NCI-H524 treated with DMSO at 0.1 percent for 48 hours (cell line): ENCODE data around the gene PHLPP1.

Source experiments
- DNase-seq: peaks from one replicate; lab custom pipeline; 2025; lab: John Stamatoyannopoulos, UW

PHLPP1 gene

GRCh38 chr18:62772860-62773584 is 57.7 kb downstream of the PHLPP1 start:
- no peak for DNase-seq

DNA sequence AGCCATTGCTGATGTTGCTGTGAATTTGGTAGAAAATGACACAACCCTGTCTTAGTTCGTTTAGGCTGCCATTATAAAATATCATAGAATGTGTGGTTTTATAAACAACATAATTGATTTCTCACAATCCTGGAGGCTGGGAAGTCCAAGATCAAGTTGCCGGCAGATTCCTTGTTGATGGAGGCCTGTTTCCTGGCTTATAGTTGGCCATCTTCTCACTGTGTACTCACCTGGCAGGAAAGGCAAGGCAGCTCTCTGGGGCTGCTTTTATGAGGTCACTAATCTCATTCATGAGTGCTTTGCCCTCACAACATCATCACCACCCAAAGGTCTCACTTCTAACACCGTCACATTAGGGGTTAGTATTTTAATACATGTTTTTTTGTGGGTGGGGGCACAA is 58.4 kb downstream of the PHLPP1 start:
- DNase-seq: no peak

- no peak for DNase-seq
Observed at GRCh38 chr18:62776024-62776570, 60.8 kb downstream of the PHLPP1 start.

GRCh38 chr18:62777814-62778213 is 62.5 kb downstream of the PHLPP1 start:
- DNase-seq: no peak

DNA sequence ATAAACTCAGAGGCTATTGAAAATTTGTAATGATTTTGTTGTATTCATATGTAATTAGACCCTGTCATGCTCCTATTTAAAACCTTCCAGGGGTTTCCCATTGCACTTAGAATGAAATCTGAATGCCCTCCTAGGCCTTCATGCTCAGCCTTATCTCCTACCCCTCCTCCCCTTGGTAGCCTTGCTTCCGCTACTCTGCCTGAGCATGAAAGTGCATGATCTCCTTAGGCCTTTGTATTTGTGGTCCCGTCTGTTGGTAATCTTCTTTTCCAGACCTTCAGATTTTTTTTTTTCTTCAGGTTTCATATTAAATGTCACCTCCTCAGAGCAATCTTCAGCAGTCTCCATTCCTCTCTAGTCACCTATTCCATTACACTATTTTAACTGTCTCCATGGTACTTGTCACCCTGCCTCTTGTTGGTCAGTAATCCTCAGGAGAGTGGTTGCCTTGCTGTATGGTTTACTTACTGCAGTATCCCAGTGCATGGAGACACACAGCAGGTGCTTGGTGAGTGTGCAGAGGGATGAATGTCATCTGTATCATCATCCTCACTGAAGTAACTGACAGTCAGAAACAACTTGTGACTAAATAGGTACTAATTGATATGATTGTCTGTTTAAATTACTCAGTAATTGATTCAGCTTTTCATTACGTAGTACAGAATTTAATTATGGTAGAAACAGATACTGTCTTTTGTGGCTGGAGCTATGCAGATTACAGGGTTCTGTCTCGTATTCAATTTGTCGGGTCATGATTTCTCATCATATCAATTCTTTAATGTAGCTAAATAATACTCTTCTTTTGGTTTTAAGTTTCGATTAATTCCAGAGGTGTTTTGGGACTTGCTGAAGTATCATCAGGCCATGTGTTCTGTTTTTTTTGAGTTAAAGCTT is 63.9 kb downstream of the PHLPP1 start:
- DNase-seq: no peak

DNA sequence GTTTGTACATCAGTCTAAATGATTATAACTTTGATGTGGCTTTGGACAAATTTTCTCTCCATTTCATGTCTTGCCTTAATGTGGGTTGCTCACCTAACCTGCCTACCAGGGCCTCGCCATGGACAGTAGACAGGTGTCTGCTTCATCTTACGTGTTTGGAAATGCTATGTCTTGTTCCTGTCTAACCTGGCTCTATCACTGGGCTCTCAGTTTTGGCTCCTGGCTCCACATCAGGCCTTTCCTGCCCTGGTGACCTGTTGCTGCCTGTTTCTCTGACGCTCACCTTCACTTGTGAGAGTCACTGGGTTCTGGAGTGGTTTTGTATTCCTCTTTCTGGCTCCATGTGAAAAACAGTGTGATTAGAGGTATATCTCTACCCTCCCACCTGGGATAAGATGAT is 65.9 kb downstream of the PHLPP1 start:
- no peak for DNase-seq

DNA sequence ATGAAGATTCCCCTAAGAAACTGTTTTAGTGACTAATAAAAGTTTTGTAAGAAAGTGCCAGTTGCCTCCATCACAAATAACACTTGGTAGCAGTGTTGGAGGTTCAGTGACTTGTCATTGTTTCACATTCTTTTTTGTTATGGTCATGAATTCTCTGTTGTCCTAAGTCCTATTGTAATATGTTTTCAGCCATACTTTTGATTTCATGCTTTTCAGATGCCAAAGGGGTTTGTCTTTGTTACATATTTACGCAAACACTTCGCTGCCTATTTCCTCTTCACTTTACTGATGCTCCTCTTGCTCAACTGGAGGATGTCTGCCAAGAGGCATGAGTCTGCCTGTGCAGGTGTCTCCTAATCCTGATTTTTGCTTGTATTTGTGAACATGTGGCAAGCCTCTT is 66.6 kb downstream of the PHLPP1 start:
- DNase-seq: no peak

GRCh38 chr18:62784338-62784965 is 69.1 kb downstream of the PHLPP1 start:
- DNase-seq: no peak

- no peak for DNase-seq
Observed at GRCh38 chr18:62784966-62785413, 69.6 kb downstream of the PHLPP1 start.

GRCh38 chr18:62786689-62787088 is 71.3 kb downstream of the PHLPP1 start:
- DNase-seq: no peak

DNA sequence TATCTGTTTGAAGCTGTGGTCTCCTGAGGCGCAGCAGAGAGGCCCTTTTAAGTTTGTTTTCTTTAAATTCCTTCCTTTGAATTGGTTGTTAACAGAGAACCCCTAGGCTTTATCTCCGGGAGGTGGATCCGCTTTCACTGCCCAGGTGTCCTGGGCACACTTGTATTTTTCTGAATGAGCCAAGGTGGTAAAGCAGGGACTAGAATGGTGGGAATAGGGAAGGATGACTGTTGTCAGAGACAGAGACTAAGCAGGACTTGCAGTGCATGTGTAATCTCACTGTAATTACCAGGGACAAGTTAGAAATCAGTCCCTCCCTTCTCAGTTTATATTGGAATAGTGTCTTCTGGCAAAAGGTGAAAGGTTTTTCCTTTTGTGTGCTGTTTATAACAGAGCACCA is 72.8 kb downstream of the PHLPP1 start:
- no peak for DNase-seq

DNA sequence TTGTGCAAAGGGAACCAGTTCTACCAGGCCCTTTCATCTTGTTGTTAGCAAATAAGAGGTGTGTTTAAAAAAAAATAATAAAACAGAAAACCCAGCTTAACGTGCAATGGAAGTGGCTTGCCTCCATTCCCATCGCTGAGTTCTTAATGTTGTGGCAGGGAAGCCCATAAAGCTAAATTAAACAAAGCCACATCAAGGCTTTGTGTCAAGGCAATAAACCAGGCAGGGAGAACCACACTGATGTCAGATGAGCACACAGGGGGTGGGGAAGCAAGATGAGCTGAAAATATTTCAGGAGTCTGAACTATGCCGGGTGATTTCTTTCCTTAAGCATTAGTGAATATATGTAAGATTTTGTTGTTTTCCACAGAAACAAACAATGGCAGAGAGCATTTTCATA is 73.5 kb downstream of the PHLPP1 start:
- DNase-seq: no peak

DNA sequence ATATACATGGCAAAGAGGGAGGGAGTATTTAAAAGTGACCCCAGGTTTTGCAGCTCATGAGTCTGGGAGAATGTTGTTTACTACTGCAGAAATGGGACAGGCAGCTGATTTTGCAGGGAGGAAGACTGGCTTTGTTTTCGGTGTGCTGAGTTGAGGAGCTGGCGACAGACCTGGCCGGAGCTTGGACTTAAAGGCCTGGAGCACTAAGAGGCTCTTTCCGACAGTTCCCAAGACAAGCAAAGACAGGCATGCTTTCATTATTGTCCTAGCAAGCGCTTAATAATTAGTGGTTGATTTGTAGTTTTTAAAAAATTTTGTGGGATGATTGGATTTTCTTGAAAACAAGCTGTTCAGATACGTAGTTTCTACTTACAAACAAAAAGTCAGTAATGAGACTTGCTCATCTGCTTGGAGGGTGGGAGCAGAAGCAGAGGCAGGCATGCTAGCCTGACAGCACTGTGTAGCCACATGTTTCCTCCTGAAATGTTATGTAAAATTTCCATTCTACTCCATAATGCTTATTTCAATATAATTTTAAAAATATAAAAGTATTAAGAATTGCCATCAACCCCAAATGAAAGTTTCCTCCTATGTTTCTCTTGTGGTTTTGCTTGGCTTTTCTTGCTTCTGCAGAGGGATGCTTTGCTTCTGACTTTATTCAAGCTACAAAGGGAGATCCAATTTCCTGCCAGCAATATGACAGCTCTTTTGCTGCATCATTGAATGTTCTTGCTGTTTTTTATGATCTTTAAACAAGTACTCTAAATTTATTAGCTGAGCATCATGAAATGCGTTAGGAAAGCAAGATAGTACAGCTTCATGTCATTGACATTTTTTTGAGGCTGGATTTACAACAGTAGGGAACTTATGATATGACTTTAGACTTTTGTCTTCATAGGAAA is 75.8 kb downstream of the PHLPP1 start:
- DNase-seq: no peak

GRCh38 chr18:62792016-62792415 is 76.7 kb downstream of the PHLPP1 start:
- DNase-seq: no peak

DNA sequence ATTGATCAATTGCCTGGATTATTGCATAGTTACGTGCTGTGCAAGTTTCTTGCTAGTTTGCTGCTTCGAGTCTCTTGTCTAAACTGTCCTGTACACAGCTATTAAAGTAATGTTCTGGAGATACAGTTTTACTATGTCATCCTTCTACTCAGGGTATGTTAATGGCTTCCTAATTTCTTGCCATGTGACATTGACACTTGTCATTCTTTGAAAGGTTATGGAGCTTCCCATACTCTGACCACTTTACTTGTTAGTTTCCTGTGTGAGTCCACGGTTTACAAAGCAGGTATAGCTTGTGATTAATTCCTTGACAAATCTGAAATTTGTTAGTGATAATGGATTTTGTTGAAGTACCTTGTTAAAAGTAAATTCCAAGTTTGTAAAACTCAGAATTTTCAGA is 80.5 kb downstream of the PHLPP1 start:
- no peak for DNase-seq

- no peak for DNase-seq
Observed at GRCh38 chr18:62796216-62796621, 80.9 kb downstream of the PHLPP1 start.

DNA sequence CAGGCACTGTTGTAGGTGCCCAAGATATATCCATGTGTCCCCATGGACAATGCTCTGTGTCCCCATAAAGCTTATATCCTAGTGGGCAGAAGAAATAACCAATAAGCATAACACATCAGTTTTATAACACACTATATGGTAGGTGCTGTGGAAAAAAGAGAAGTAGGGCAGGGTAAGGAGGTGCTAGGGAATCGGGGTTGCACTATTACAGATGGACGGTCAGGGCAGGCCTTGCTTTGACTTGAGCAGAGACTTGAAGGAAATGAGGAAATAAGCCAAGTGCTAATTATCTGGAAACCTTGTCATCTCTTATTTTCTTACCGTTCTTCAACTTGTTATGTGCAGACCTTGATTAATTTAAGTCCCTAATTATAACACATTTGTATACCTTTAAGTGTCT is 82.0 kb downstream of the PHLPP1 start:
- no peak for DNase-seq

DNA sequence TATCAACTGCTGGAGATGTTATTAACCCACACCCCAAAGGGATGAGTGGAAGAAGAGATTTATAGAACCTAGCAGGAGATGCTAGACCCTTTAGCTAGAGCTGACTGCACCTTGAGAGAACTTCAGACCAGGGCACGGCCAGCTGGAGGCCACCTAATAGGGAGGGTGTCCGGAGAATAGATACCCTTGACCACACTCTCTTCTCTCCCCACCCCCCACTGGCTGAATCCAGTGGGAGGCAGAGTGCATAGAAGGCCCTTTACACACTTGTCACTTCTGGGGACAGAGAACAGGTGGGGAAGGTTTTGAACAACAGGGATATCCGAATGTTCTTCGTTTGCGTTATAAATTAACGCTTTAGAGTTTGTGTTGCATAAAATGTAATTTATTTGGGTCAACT is 84.6 kb downstream of the PHLPP1 start:
- DNase-seq: no peak

GRCh38 chr18:62802523-62802922 is 87.2 kb downstream of the PHLPP1 start:
- no peak for DNase-seq

GRCh38 chr18:62807396-62807795 is 92.1 kb downstream of the PHLPP1 start:
- DNase-seq: no peak

- DNase-seq: no peak
Observed at GRCh38 chr18:62808123-62808522, 92.8 kb downstream of the PHLPP1 start.
